ENCODE results near the gene FLACC1. TPM values are rescaled to one million over a fixed set of nuclear protein-coding genes. Genes with fewer than 3 reads are reported as not detected.

FLACC1 gene
- total and polyA plus RNA-seq, 2 experiments from 2014 or later, result 0.10 to 0.27 TPM

DNA sequence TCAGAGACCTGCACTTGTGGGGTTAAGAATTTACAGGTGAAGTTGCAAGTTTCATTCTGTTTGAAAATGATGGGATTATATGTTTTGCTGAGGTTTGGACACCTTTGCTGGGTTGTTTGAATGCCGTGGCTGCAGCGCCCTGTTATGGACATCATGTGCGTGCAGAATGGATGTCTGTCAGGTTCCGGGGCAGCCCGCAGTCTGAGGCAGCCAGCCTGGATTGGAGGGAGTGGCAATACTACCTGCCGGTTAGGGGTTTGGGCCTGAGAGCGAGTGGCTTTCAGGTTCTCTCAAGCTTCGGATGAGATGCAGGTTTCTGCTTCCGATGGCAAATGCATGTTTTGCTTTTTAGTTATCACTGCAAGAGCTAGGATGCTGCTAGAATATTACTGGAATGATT lies 95.7 kb downstream of the FLACC1 start (continued):
- TF ChIP-seq, protein P1, sequence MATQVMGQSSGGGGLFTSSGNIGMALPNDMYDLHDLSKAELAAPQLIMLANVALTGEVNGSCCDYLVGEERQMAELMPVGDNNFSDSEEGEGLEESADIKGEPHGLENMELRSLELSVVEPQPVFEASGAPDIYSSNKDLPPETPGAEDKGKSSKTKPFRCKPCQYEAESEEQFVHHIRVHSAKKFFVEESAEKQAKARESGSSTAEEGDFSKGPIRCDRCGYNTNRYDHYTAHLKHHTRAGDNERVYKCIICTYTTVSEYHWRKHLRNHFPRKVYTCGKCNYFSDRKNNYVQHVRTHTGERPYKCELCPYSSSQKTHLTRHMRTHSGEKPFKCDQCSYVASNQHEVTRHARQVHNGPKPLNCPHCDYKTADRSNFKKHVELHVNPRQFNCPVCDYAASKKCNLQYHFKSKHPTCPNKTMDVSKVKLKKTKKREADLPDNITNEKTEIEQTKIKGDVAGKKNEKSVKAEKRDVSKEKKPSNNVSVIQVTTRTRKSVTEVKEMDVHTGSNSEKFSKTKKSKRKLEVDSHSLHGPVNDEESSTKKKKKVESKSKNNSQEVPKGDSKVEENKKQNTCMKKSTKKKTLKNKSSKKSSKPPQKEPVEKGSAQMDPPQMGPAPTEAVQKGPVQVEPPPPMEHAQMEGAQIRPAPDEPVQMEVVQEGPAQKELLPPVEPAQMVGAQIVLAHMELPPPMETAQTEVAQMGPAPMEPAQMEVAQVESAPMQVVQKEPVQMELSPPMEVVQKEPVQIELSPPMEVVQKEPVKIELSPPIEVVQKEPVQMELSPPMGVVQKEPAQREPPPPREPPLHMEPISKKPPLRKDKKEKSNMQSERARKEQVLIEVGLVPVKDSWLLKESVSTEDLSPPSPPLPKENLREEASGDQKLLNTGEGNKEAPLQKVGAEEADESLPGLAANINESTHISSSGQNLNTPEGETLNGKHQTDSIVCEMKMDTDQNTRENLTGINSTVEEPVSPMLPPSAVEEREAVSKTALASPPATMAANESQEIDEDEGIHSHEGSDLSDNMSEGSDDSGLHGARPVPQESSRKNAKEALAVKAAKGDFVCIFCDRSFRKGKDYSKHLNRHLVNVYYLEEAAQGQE (IDR thresholded peaks at IDR 0.05; ENCODE audit: unreplicated experiment), result no peak
- no peak for TF ChIP-seq CREB1 (CRISPR knock-in tag; IDR thresholded peaks at IDR 0.05; ENCODE audit: low read depth)
- no peak for TF ChIP-seq ZNF114 (CRISPR knock-in tag; IDR thresholded peaks at IDR 0.05)
- no peak for TF ChIP-seq POLR2AphosphoS5 (IDR thresholded peaks at IDR 0.05; ENCODE audit: low read depth)
- TF ChIP-seq NANOG (IDR thresholded peaks at IDR 0.05; ENCODE audit: borderline replicate concordance), result no peak

DNA sequence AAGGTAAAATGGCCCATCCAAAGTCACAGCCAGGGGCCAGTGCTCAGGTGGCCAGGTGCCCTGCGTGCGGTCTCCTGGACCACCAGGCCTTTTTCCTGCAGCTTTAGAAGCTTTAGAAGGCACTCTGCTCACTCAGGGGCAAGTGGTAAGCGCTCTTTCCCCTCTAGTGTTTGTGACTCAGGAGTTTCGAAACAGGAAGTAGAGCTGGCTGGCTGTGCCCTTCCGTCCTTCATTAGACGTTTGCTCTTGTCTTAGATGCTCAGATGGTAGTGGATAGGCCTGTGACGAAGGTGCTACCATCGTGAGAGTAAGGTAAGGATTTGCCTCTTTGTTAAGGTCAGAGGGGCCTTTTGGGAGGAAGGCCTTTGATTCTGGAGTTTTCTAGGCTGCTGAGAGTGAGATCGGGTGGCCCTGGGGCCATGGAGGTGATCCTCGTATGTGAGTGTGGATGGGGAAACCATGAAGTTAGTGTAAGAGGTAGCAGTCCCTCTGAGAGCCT lies 96.8 kb downstream of the FLACC1 start, which contains the start of gene CASP8:
Gene CASP8, plus strand, starts transcription at position 235 of the 499 bp plus-strand sequence. CDS start 5,951 bp downstream, outside the sequence.
- Histone ChIP-seq H3F3A (replicated peaks; ENCODE audit: low read depth) (no peaks in the 10 kb centered on the region), H2AFZ (peak within 1 kb of the TSS; percentile 67; the same call in 1 of the 2 replicates), H3K4me3 (no peak within 1 kb of the TSS), H3K9me2 (ENCODE audit: insufficient read depth) (0 out of 2 replicates have a peak, but pooled peaks cover 5% of the 10 kb centered on the region), H3K79me2 (replicated peaks; ENCODE audit: insufficient read depth) (no peaks in the 10 kb centered on the region), H3K27ac (ENCODE audit: low read depth) (no peak within 1 kb of the TSS), H3K36me3 (ENCODE audit: insufficient read depth) (no peaks in the 10 kb centered on the region), H4K20me1 (replicated peaks; ENCODE audit: insufficient read depth) (no peaks in the 10 kb centered on the region), H3K27me3 (ENCODE audit: insufficient read depth) (no peaks in the 10 kb centered on the region), H3K4me1 (ENCODE audit: insufficient read depth) (peaks cover 19% of the 10 kb centered on the region), H3K4me2 (no peak within 1 kb of the TSS; the same call in 1 of the 2 replicates)
- DNase-seq (ENCODE audit: low spot score), result no peak
- ATAC-seq, result no peak
- Mint-ChIP-seq H3K27me3 (ENCODE audit: insufficient read depth, low read depth, poor library complexity) (peaks cover 6% of the 10 kb centered on the region), H3K4me3 (no peak within 1 kb of the TSS), H3K27ac (peak within 1 kb of the TSS; percentile 65; the same call in 1 of the 2 replicates), H3K9me3 (no peaks in the 10 kb centered on the region), H3K36me3 (ENCODE audit: low read depth) (0 out of 3 replicates have a peak, but pooled peaks cover 2% of the 10 kb centered on the region), H3K4me1 (peaks cover 22% of the 10 kb centered on the region)
- no peak for TF ChIP-seq STAT1 (IDR thresholded peaks at IDR 0.05; ENCODE audit: unreplicated experiment)
- TF ChIP-seq, protein P2, sequence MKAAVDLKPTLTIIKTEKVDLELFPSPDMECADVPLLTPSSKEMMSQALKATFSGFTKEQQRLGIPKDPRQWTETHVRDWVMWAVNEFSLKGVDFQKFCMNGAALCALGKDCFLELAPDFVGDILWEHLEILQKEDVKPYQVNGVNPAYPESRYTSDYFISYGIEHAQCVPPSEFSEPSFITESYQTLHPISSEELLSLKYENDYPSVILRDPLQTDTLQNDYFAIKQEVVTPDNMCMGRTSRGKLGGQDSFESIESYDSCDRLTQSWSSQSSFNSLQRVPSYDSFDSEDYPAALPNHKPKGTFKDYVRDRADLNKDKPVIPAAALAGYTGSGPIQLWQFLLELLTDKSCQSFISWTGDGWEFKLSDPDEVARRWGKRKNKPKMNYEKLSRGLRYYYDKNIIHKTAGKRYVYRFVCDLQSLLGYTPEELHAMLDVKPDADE (IDR thresholded peaks at IDR 0.05), result no peak
- TF ChIP-seq ZNF331 (CRISPR knock-in tag; IDR thresholded peaks at IDR 0.05; ENCODE audit: low read depth), result no peak
- TF ChIP-seq CREB1 (CRISPR knock-in tag; IDR thresholded peaks at IDR 0.05; ENCODE audit: low read depth), result no peak
- TF ChIP-seq, protein P3, sequence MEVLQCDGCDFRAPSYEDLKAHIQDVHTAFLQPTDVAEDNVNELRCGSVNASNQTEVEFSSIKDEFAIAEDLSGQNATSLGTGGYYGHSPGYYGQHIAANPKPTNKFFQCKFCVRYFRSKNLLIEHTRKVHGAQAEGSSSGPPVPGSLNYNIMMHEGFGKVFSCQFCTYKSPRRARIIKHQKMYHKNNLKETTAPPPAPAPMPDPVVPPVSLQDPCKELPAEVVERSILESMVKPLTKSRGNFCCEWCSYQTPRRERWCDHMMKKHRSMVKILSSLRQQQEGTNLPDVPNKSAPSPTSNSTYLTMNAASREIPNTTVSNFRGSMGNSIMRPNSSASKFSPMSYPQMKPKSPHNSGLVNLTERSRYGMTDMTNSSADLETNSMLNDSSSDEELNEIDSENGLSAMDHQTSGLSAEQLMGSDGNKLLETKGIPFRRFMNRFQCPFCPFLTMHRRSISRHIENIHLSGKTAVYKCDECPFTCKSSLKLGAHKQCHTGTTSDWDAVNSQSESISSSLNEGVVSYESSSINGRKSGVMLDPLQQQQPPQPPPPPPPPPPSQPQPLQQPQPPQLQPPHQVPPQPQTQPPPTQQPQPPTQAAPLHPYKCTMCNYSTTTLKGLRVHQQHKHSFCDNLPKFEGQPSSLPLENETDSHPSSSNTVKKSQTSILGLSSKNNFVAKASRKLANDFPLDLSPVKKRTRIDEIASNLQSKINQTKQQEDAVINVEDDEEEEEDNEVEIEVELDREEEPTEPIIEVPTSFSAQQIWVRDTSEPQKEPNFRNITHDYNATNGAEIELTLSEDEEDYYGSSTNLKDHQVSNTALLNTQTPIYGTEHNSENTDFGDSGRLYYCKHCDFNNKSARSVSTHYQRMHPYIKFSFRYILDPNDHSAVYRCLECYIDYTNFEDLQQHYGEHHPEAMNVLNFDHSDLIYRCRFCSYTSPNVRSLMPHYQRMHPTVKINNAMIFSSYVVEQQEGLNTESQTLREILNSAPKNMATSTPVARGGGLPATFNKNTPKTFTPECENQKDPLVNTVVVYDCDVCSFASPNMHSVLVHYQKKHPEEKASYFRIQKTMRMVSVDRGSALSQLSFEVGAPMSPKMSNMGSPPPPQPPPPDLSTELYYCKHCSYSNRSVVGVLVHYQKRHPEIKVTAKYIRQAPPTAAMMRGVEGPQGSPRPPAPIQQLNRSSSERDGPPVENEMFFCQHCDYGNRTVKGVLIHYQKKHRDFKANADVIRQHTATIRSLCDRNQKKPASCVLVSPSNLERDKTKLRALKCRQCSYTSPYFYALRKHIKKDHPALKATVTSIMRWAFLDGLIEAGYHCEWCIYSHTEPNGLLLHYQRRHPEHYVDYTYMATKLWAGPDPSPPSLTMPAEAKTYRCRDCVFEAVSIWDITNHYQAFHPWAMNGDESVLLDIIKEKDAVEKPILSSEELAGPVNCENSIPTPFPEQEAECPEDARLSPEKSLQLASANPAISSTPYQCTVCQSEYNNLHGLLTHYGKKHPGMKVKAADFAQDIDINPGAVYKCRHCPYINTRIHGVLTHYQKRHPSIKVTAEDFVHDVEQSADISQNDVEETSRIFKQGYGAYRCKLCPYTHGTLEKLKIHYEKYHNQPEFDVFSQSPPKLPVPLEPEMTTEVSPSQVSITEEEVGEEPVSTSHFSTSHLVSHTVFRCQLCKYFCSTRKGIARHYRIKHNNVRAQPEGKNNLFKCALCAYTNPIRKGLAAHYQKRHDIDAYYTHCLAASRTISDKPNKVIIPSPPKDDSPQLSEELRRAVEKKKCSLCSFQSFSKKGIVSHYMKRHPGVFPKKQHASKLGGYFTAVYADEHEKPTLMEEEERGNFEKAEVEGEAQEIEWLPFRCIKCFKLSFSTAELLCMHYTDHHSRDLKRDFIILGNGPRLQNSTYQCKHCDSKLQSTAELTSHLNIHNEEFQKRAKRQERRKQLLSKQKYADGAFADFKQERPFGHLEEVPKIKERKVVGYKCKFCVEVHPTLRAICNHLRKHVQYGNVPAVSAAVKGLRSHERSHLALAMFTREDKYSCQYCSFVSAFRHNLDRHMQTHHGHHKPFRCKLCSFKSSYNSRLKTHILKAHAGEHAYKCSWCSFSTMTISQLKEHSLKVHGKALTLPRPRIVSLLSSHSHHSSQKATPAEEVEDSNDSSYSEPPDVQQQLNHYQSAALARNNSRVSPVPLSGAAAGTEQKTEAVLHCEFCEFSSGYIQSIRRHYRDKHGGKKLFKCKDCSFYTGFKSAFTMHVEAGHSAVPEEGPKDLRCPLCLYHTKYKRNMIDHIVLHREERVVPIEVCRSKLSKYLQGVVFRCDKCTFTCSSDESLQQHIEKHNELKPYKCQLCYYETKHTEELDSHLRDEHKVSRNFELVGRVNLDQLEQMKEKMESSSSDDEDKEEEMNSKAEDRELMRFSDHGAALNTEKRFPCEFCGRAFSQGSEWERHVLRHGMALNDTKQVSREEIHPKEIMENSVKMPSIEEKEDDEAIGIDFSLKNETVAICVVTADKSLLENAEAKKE (CRISPR knock-in tag; IDR thresholded peaks at IDR 0.05), result no peak
- TF ChIP-seq NANOG (IDR thresholded peaks at IDR 0.05; ENCODE audit: borderline replicate concordance), result no peak
- TF ChIP-seq, protein P1 (IDR thresholded peaks at IDR 0.05; ENCODE audit: unreplicated experiment), result no peak
- no peak for TF ChIP-seq POLR2AphosphoS5 (IDR thresholded peaks at IDR 0.05; ENCODE audit: low read depth)
- no peak for TF ChIP-seq JUNB (IDR thresholded peaks at IDR 0.05; ENCODE audit: unreplicated experiment)
